Progenitor cell of endocrine pancreas (in vitro differentiated cells): ENCODE data around the gene INTS1. TPM values are rescaled to one million over a fixed set of nuclear protein-coding genes. Genes with fewer than 3 reads are reported as not detected.
A peak's percentile ranks its signal among the peaks of the same experiment; 100 is the strongest.

Source experiments
- DNase-seq: peaks from one replicate; pipeline ENCODE4 v3.0.0; 2021; ENCODE audit warnings: low spot score; ENCODE audit not compliant: unreplicated experiment
- H3K27ac Mint-ChIP-seq: 2 replicates; pipeline ENCODE4 v1.8.0; 2021; ENCODE audit warnings: mild to moderate bottlenecking, moderate library complexity, mixed read lengths
- H3K27me3 Mint-ChIP-seq: 2 replicates; pipeline ENCODE4 v1.8.0; 2021; ENCODE audit warnings: mixed read lengths
- H3K36me3 Mint-ChIP-seq: 2 replicates; pipeline ENCODE4 v1.8.0; 2022; ENCODE audit warnings: mixed read lengths; ENCODE audit not compliant: insufficient read depth
- H3K4me1 Mint-ChIP-seq: 2 replicates; pipeline ENCODE4 v1.8.0; 2021; ENCODE audit warnings: low read depth, mixed read lengths
- H3K4me3 Mint-ChIP-seq: 2 replicates; pipeline ENCODE4 v1.8.0; 2021; ENCODE audit warnings: low read depth, mild to moderate bottlenecking, moderate library complexity, mixed read lengths
- H3K9me3 Mint-ChIP-seq: 2 replicates; pipeline ENCODE4 v1.8.0; 2021; ENCODE audit warnings: low read depth, mixed read lengths
- total RNA-seq: library from RNA; stranded (reverse); gene quantifications from 2 replicates; pipeline ENCODE4 v1.2.1, GENCODE V29; 2021
- TF ChIP-seq, protein P1 (sequence below): fragments of 200-600 bp; sonication (generic); IDR thresholded peaks from one replicate; pipeline ENCODE4 v1.5.0; 2021; ENCODE audit warnings: antibody characterized with exemption, mild to moderate bottlenecking; ENCODE audit not compliant: unreplicated experiment

Gene INTS1
- total RNA-seq, 1 donor from 2014 or later, result 145 TPM

DNA sequence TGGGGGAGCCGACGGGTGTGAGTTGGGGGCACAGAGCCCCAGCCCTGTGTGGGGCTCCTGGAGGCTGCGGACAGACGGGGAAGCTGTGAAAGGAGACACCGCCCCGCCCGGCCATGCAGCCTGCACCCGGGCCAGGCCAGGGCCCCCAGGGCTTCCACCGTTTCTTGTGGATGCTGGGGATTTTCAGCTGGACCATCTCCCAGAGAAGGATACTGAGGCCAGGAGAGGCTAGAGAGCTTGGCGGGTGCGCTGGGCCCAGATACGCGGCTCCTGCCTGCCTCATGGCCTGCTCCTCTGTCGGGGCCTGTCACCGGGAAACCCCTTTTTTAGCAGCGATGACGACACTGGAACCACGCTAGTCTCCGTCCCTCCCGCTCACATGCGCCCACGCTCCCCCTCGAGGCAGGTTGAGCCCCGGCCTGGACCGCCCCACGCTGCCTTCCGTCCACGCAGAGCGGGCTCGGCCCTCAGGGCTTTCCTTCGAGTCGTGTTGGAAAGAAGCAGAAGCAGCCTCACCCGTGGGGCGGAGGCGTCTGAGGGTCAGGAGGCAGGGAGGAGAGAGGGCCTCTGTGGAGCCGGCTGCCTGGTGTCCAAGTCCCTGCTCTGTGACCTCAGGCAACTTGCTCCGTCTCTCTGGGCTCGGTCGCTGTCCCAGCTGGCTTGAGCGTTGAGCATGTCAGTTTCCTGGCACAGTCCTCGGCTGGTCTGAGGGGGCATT lies 40.1 kb upstream of the INTS1 start:
- H3K27me3 Mint-ChIP-seq, result no peaks in the 10 kb centered on the region
- no peak for DNase-seq
- H3K27ac Mint-ChIP-seq, result no peak overlapping the region
- H3K4me1 Mint-ChIP-seq, result no peaks in the 10 kb centered on the region
- no peaks in the 10 kb centered on the region for H3K9me3 Mint-ChIP-seq
- H3K4me3 Mint-ChIP-seq, result no peak overlapping the region
- TF ChIP-seq, protein P1, sequence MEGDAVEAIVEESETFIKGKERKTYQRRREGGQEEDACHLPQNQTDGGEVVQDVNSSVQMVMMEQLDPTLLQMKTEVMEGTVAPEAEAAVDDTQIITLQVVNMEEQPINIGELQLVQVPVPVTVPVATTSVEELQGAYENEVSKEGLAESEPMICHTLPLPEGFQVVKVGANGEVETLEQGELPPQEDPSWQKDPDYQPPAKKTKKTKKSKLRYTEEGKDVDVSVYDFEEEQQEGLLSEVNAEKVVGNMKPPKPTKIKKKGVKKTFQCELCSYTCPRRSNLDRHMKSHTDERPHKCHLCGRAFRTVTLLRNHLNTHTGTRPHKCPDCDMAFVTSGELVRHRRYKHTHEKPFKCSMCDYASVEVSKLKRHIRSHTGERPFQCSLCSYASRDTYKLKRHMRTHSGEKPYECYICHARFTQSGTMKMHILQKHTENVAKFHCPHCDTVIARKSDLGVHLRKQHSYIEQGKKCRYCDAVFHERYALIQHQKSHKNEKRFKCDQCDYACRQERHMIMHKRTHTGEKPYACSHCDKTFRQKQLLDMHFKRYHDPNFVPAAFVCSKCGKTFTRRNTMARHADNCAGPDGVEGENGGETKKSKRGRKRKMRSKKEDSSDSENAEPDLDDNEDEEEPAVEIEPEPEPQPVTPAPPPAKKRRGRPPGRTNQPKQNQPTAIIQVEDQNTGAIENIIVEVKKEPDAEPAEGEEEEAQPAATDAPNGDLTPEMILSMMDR, result no peak
- no peaks in the 10 kb centered on the region for H3K36me3 Mint-ChIP-seq

DNA sequence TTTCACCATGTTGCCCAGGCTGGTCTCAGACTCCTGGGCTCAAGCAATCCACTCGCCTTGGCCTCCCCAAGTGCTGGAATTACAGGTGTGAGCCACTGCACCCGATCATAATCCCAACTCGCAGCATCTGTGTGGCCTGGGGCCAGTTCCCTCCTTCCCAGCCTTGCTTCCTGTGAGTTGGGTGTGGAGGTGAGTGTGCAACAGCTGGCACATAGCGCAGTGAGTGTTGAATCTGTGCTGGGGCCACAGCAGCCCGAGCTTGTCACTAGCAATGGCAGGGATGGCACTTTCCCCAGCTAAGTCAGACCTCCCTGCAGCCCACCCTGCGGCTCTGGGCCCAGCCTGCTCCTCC lies 39.6 kb upstream of the INTS1 start:
- DNase-seq, result no peak
- H3K27ac Mint-ChIP-seq, result no peak overlapping the region
- no peaks in the 10 kb centered on the region for H3K36me3 Mint-ChIP-seq
- H3K4me3 Mint-ChIP-seq, result no peak overlapping the region
- TF ChIP-seq, protein P1, result no peak
- H3K9me3 Mint-ChIP-seq, result no peaks in the 10 kb centered on the region
- H3K4me1 Mint-ChIP-seq, result no peaks in the 10 kb centered on the region
- no peaks in the 10 kb centered on the region for H3K27me3 Mint-ChIP-seq

DNA sequence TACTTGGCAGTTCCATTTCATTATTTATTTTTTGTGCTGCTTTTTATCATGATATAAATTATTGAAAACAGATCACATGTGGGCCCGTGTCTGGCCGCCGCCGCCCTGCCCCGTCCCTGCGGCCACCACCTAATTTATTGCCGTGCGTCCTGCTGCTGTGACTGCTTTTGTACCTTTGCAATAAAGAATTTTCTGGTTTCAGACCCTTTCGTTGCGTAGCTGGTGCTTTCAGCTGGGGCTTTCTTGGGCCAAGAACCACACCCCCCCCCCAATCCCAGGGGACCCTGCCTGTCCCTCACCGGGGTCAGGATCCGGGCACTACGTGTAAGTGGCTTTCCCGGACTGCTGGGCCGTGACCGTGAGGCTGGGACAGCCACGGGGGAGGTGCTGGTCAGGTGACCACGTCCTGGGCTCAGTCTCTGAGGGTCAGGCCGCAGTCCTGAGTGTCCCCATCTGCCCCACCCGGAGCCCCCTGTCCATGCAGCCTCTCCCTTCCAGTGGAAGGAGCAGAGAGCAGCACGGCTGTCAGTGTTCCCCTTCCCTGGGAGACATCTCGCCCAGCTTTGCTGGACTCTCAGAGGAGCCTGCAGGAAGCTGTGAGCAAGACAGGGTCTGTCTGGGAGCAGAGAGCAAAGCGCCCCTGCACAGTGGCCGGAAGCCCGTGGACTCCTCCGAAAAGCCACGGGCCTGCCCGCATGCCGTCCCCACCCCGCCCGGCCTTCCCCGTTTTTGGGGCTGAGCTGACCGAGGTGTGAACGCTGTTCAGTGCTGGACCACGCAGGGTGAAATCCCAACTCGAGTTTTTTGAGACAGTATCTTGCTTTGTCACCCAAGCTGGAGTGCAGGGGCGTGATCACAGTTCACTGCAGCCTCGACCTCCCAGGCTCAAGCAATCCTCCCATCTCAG lies 38.9 kb upstream of the INTS1 start:
- no peak for DNase-seq
- Mint-ChIP-seq H3K9me3 (no peaks in the 10 kb centered on the region), H3K27me3 (no peaks in the 10 kb centered on the region), H3K4me3 (no peak overlapping the region), H3K4me1 (no peaks in the 10 kb centered on the region), H3K36me3 (no peaks in the 10 kb centered on the region), H3K27ac (no peak overlapping the region)
- TF ChIP-seq, protein P1, result no peak

DNA sequence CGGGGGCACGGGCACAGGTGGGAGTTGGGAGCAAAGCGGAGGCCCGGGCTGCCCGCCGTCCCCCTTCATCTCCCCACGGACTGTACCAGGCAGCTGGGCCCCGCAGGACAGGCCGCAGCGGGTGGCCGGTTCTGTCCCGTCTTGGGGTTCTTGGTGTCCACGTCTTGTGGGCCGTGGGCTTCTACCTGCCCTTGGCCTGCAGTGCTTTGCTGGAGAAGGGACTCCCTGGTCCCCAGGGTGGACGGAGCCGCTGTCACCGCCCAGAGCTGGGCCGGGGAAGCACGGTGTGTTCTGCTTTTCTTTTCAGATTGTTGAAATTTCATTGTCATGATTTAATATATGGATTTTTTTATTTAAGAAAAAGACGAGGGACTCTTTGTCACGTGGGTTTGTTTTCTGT lies 38.1 kb upstream of the INTS1 start:
- H3K4me3 Mint-ChIP-seq, result no peak overlapping the region
- no peaks in the 10 kb centered on the region for H3K27me3 Mint-ChIP-seq
- H3K4me1 Mint-ChIP-seq, result peaks cover 2% of the 10 kb centered on the region
- H3K9me3 Mint-ChIP-seq, result no peaks in the 10 kb centered on the region
- H3K27ac Mint-ChIP-seq, result no peak overlapping the region
- peaks cover 1% of the 10 kb centered on the region for H3K36me3 Mint-ChIP-seq
- TF ChIP-seq, protein P1, result no peak
- no peak for DNase-seq

DNA sequence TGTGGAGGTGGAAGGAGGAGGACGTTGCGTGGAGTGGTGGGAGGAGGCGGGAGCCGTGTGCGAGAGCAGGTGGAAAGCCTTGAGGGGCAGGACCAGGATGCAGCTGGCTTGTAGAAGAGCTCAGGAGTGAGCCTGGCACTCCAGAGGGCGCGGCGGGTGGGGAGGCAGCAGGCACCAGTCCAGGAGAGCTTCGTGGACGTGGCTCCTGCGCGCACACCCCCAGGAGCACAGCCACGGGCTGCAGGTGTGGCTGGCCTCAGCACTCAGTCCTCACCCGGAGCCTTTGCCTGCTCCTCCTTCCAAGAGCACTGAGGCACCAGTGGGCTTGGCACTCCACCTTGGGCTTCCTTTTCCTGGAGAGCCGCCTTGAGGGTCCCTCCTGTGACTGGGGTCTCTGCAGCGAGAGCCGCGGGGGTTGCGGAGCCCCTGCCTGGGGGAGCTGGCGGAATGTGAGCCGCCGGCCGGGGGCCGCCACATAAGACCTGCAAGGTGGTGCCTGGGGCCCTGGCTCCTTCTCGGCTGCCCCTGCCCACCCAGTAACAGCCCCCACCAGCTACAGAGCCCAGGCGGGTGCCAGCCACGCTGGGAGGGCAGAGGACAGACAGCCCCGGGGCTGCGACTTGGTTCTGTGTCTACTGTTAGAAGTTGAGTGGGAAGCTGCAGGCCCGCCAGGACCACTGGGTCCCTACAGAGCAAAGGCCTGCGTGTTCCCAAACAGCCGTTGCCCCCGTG lies 37.4 kb upstream of the INTS1 start:
- peak overlapping the region; percentile 64 for H3K27ac Mint-ChIP-seq
- TF ChIP-seq, protein P1, result no peak
- peaks cover 1% of the 10 kb centered on the region for H3K36me3 Mint-ChIP-seq

More for the DNA sequence above, 37.4 kb upstream of the INTS1 start:
- no peaks in the 10 kb centered on the region for H3K27me3 Mint-ChIP-seq
- DNase-seq, result no peak
- peaks cover 4% of the 10 kb centered on the region for H3K4me1 Mint-ChIP-seq
- no peaks in the 10 kb centered on the region for H3K9me3 Mint-ChIP-seq
- H3K4me3 Mint-ChIP-seq, result no peak overlapping the region
